SK-N-SH (cell line): ENCODE results near the gene YJEFN3. TPM values are rescaled to one million over a fixed set of nuclear protein-coding genes. Genes with fewer than 3 reads are reported as not detected.

Experiments used
- CTCF ChIA-PET: fragments of 300-600, 350-600 bp; formaldehyde crosslinking; extraction: SDS; loops from one replicate; lab custom pipeline; 2021; lab: Yijun Ruan, JAX
- POLR2A ChIA-PET: fragments of 350-600 bp; sonication (Branson Sonifier 250); formaldehyde crosslinking; extraction: SDS; loops from one replicate; lab custom pipeline; 2020; ENCODE audit warnings: antibody characterized with exemption, inconsistent platforms; lab: Yijun Ruan, JAX
- DNase-seq: peaks from one replicate; pipeline ENCODE4 v3.0.0; 2012
- H2AFZ ChIP-seq: fragments of 200-600 bp; sonication (generic); 2 replicates; pipeline ENCODE4 v1.8.1; 2016; ENCODE audit warnings: antibody characterized with exemption, mild to moderate bottlenecking, low read depth
- H3F3A ChIP-seq: fragments of 200-600 bp; sonication (generic); replicated peaks from 2 replicates; pipeline ENCODE3; 2016; ENCODE audit warnings: antibody characterized with exemption, mild to moderate bottlenecking; ENCODE audit not compliant: insufficient read depth
- H3K27ac ChIP-seq, 2 experiments: fragments of 200-500 bp in 1 of 2; fragments of 200-600 bp in 1 of 2; sonication (Bioruptor generic) in 1 of 2; sonication (generic), shearing (Covaris generic) in 1 of 2; 2 replicates each; pipeline versions ENCODE4 v1.5.1 to v1.6.1; 2014 to 2016; ENCODE audit warnings: low read depth in 2 of 2, inconsistent platforms in 1 of 2, low read length in 1 of 2, mild to moderate bottlenecking in 1 of 2, mixed read lengths in 1 of 2
- H3K27me3 ChIP-seq: fragments of 200-600 bp; sonication (generic), shearing (Covaris generic); 2 replicates; pipeline ENCODE4 v1.6.1; 2016; ENCODE audit warnings: mixed run types; ENCODE audit not compliant: insufficient read depth
- H3K36me3 ChIP-seq, 2 experiments: fragments of 200-500 bp in 1 of 2; fragments of 200-600 bp in 1 of 2; sonication (Bioruptor generic) in 1 of 2; sonication (generic) in 1 of 2; replicated peaks in 1 of 2; 2 replicates each; pipeline versions ENCODE3 to v1.5.1; 2014 to 2016; ENCODE audit warnings: low read length in 1 of 2, mild to moderate bottlenecking in 1 of 2; ENCODE audit not compliant: insufficient read depth in 2 of 2, control insufficient read depth in 1 of 2
- H3K4me1 ChIP-seq, 2 experiments: fragments of 200-500 bp in 1 of 2; fragments of 200-600 bp in 1 of 2; sonication (Bioruptor generic) in 1 of 2; sonication (generic), shearing (Covaris generic) in 1 of 2; 2 replicates each; pipeline versions ENCODE4 v1.5.1 to v1.6.1; 2014 to 2016; ENCODE audit warnings: low read depth in 1 of 2, low read length in 1 of 2, mixed run types in 1 of 2; ENCODE audit not compliant: insufficient read depth in 2 of 2, control insufficient read depth in 1 of 2
- H3K4me2 ChIP-seq: fragments of 200-600 bp; sonication (generic), shearing (Covaris generic); 2 replicates; pipeline ENCODE4 v1.6.1; 2017; ENCODE audit warnings: mixed run types
- H3K4me3 ChIP-seq, 2 experiments: fragments of 200-500 bp in 1 of 2; fragments of 200-600 bp in 1 of 2; sonication (Bioruptor generic) in 1 of 2; sonication (generic), shearing (Covaris generic) in 1 of 2; 2 replicates each; pipeline versions ENCODE4 v1.5.1 to v1.8.1; 2014 to 2016; ENCODE audit warnings: low read depth in 2 of 2, inconsistent platforms in 1 of 2, low read length in 1 of 2, mild to moderate bottlenecking in 1 of 2, mixed read lengths in 1 of 2, moderate library complexity in 1 of 2
- H3K79me2 ChIP-seq: fragments of 200-600 bp; sonication (generic); 2 replicates; pipeline ENCODE4 v1.8.1; 2017; ENCODE audit warnings: mild to moderate bottlenecking; ENCODE audit not compliant: insufficient read depth
- H3K9ac ChIP-seq: fragments of 200-600 bp; sonication (generic); 2 replicates; pipeline ENCODE4 v1.6.1; 2017; ENCODE audit warnings: mixed run types
- H3K9me2 ChIP-seq: fragments of 200-600 bp; sonication (generic); 2 replicates; pipeline ENCODE4 v1.6.1; 2017; ENCODE audit warnings: mixed run types
- H3K9me3 ChIP-seq: fragments of 200-600 bp; sonication (generic); 2 replicates; pipeline ENCODE4 v1.6.1; 2017; ENCODE audit warnings: mixed run types, mild to moderate bottlenecking, moderate library complexity
- H4K20me1 ChIP-seq: fragments of 200-600 bp; sonication (generic); 2 replicates; pipeline ENCODE4 v1.6.1; 2017; ENCODE audit warnings: mild to moderate bottlenecking, mixed run types; ENCODE audit not compliant: insufficient read depth
- CTCF ChIP-seq: fragments of 200-600 bp; sonication (generic); IDR thresholded peaks from 2 replicates; pipeline ENCODE4 v1.6.1; 2017; ENCODE audit warnings: antibody characterized with exemption, mild to moderate bottlenecking, moderate library complexity
- FOXM1 ChIP-seq: IDR thresholded peaks from 2 replicates; pipeline ENCODE4 v1.4.0; 2012; ENCODE audit warnings: low read depth, mild to moderate bottlenecking
- MXI1 ChIP-seq: IDR thresholded peaks from 2 replicates; pipeline ENCODE4 v1.6.1; 2012; ENCODE audit warnings: mild to moderate bottlenecking, low read depth, low read length, improper control_type of control experiment
- PBX3 ChIP-seq: IDR thresholded peaks from 2 replicates; pipeline ENCODE4; 2012
- RCOR1 ChIP-seq: fragments of 150-350 bp; IDR thresholded peaks from 2 replicates; pipeline ENCODE4 v1.6.1; 2017; ENCODE audit warnings: antibody characterized with exemption, low read length
- TEAD4 ChIP-seq: IDR thresholded peaks from 2 replicates; pipeline ENCODE4 v1.4.0; 2012; ENCODE audit warnings: mild to moderate bottlenecking, borderline replicate concordance; ENCODE audit not compliant: insufficient read depth
- YY1 ChIP-seq: IDR thresholded peaks from 2 replicates; pipeline ENCODE4 v1.4.0; 2012; ENCODE audit warnings: low read depth, mild to moderate bottlenecking
- WGBS: methylation state at CpG from one replicate; pipeline ENCODE4 v1.1.6; 2017; ENCODE audit warnings: low lambda C conversion rate; 5-methylcytosine and 5-hydroxymethylcytosine counted together
- polyA plus RNA-seq, 3 experiments: library from polyadenylated mRNA; depleted of rRNA; stranded (reverse); fragments of >200 nt; gene quantifications; 2 replicates each; pipeline ENCODE4 v1.2.3, GENCODE V29; 2012
- TF ChIP-seq, protein P1 (sequence below): IDR thresholded peaks from 2 replicates; pipeline ENCODE4 v1.6.1; 2012; ENCODE audit warnings: mild to moderate bottlenecking, low read depth, low read length, moderate library complexity

Gene YJEFN3
- polyA plus RNA-seq, 1 of the 3 experiments (the other 2 are of a cell fraction): 7.2 TPM

DNA sequence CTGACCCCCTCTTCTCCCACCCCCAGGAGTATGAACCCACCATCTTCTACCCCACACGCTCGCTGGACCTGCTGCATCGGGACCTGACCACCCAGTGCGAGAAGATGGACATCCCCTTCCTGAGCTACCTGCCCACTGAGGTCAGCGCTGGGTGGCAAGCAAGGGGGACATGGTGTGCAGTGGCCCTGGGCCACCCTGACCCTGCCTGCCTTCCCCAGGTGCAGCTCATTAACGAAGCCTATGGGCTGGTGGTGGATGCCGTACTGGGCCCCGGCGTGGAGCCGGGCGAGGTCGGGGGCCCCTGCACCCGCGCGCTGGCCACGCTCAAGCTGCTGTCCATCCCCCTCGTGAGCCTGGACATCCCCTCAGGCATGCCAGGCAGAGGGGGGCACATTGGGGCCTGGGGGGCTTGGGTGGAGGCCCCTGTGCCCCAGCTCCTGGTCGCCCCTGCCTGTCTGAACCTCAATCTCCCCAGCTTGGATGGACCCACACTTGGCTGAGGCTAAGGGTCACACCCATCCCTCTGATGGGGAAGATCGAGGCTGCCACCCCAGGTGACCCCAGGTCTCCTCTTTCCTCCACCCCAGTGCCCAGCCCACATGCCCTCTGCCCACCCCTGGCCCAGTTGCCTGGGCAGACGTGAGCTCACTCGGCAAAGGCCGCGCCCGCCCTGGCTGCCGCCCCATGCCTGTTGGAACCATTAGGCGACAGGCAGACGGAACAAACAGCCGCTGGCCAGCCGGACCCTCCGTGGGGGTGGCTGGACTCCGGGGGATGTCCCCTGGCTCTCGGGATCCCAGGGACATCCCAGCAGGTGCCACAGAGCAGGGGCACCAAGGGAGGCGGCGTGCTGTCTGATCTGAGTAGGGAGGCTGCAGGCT lies 6.8 kb downstream of the YJEFN3 start:
- Histone ChIP-seq H3K27ac (no peak overlapping the region), H3K4me2 (no peak overlapping the region), H3K36me3 (no peaks in the 10 kb centered on the region), H3K9me3 (no peaks in the 10 kb centered on the region), H3K9me2 (no peaks in the 10 kb centered on the region), H3K79me2 (no peaks in the 10 kb centered on the region), H3F3A (peaks cover 14% of the 10 kb centered on the region), H3K9ac (no peak overlapping the region), H3K4me3 (no peak overlapping the region), H3K27me3 (no peaks in the 10 kb centered on the region), H3K4me1 (peaks cover 0 to 17% of the 10 kb centered on the region in 2 experiments; a peak in 1 of 4 replicates), H4K20me1 (no peaks in the 10 kb centered on the region; the same call in 1 of the 2 replicates), H2AFZ (no peak overlapping the region)
- 96% methylated on average over 13 of the region's 34 CpGs for WGBS
- ChIA-PET POLR2A (no interaction called here), CTCF (interaction anchor here (1.7 to 15.3 kb wide), 2 partner anchors 18 to 109 kb away, joined by 21 to 258 read pairs; partner anchors contain the start of gene GMIP)
- DNase-seq: no peak
- TF ChIP-seq CTCF (no peak), RCOR1 (no peak), MXI1 (no peak), TEAD4 (no peak), YY1 (no peak), PBX3 (no peak), FOXM1 (no peak)
- TF ChIP-seq, protein P1, sequence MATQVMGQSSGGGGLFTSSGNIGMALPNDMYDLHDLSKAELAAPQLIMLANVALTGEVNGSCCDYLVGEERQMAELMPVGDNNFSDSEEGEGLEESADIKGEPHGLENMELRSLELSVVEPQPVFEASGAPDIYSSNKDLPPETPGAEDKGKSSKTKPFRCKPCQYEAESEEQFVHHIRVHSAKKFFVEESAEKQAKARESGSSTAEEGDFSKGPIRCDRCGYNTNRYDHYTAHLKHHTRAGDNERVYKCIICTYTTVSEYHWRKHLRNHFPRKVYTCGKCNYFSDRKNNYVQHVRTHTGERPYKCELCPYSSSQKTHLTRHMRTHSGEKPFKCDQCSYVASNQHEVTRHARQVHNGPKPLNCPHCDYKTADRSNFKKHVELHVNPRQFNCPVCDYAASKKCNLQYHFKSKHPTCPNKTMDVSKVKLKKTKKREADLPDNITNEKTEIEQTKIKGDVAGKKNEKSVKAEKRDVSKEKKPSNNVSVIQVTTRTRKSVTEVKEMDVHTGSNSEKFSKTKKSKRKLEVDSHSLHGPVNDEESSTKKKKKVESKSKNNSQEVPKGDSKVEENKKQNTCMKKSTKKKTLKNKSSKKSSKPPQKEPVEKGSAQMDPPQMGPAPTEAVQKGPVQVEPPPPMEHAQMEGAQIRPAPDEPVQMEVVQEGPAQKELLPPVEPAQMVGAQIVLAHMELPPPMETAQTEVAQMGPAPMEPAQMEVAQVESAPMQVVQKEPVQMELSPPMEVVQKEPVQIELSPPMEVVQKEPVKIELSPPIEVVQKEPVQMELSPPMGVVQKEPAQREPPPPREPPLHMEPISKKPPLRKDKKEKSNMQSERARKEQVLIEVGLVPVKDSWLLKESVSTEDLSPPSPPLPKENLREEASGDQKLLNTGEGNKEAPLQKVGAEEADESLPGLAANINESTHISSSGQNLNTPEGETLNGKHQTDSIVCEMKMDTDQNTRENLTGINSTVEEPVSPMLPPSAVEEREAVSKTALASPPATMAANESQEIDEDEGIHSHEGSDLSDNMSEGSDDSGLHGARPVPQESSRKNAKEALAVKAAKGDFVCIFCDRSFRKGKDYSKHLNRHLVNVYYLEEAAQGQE: no peak
